IMR-90 (cell line): ENCODE measurements around the gene KAT2B. TPM values are rescaled to one million over a fixed set of nuclear protein-coding genes. Genes with fewer than 3 reads are reported as not detected.

Experiments
- ATAC-seq: fragments of 200-7000 bp; cut with Tn5 transposase; 2 replicates; pipeline ENCODE4 v1.9.1; 2020; ENCODE audit warnings: low read depth, mild to moderate bottlenecking, moderate library complexity
- BruUV-seq: library from RNA; stranded (reverse); fragments of 400-500 nt; replicated peaks from 2 replicates; lab custom pipeline; 2021; lab: Mats Ljungman, UMichigan
- CTCF ChIA-PET: fragments of 300-600 bp; formaldehyde crosslinking; extraction: SDS; loops from one replicate; lab custom pipeline; 2021; ENCODE audit warnings: antibody characterized with exemption; lab: Yijun Ruan, JAX
- POLR2A ChIA-PET: fragments of 300-600 bp; sonication (Branson Sonifier 250); formaldehyde crosslinking; loops from one replicate; lab custom pipeline; 2022; ENCODE audit warnings: antibody characterized with exemption; ENCODE audit not compliant: unreplicated experiment; lab: Charles Lee
- DNase-seq: peaks from one replicate; pipeline ENCODE4 v3.0.0; 2013
- H2AFZ ChIP-seq: replicated peaks from 2 replicates; pipeline ENCODE3; 2013; ENCODE audit warnings: low read length, mild to moderate bottlenecking; ENCODE audit not compliant: poor library complexity
- H2AK5ac ChIP-seq: 2 replicates; pipeline ENCODE4 v1.6.1; 2013; ENCODE audit warnings: low read depth, low read length, inconsistent platforms
- H2AK9ac ChIP-seq: replicated peaks from 2 replicates; pipeline ENCODE3; 2013; ENCODE audit warnings: mild to moderate bottlenecking, low read depth, low read length, moderate library complexity; ENCODE audit not compliant: poor library complexity
- H2BK120ac ChIP-seq: 2 replicates; pipeline ENCODE4 v1.6.1; 2013; ENCODE audit warnings: low read depth, low read length, inconsistent platforms
- H2BK15ac ChIP-seq: 3 replicates; pipeline ENCODE4 v1.6.1; 2013; ENCODE audit warnings: low read depth, low read length, inconsistent platforms
- H2BK20ac ChIP-seq: 2 replicates; pipeline ENCODE4 v1.6.1; 2013; ENCODE audit warnings: low read depth, mild to moderate bottlenecking, inconsistent platforms, low read length, moderate library complexity
- H2BK5ac ChIP-seq: 2 replicates; pipeline ENCODE4 v1.6.1; 2013; ENCODE audit warnings: mild to moderate bottlenecking, low read depth, low read length, inconsistent platforms; ENCODE audit not compliant: poor library complexity, severe bottlenecking
- H3K14ac ChIP-seq: replicated peaks from 2 replicates; pipeline ENCODE4 v1.6.1; 2013; ENCODE audit warnings: low read depth, low read length, inconsistent platforms
- H3K18ac ChIP-seq: 2 replicates; pipeline ENCODE4 v1.6.1; 2013; ENCODE audit warnings: low read depth, low read length, control low read depth
- H3K23ac ChIP-seq: 2 replicates; pipeline ENCODE4 v1.6.1; 2013; ENCODE audit warnings: low read depth, low read length, inconsistent platforms
- H3K27ac ChIP-seq: 2 replicates; pipeline ENCODE4 v1.5.1; 2013; ENCODE audit warnings: mild to moderate bottlenecking, control low read depth, low read length; ENCODE audit not compliant: insufficient read depth
- H3K27me3 ChIP-seq: 2 replicates; pipeline ENCODE4 v1.6.1; 2013; ENCODE audit warnings: low read length; ENCODE audit not compliant: control insufficient read depth, insufficient read depth
- H3K36me3 ChIP-seq: 2 replicates; pipeline ENCODE4 v1.6.1; 2013; ENCODE audit warnings: low read length, mixed read lengths; ENCODE audit not compliant: control insufficient read depth, insufficient read depth
- H3K4ac ChIP-seq: 2 replicates; pipeline ENCODE4 v1.6.1; 2013; ENCODE audit warnings: low read depth, low read length, inconsistent platforms
- H3K4me1 ChIP-seq: 2 replicates; pipeline ENCODE4 v1.6.1; 2013; ENCODE audit warnings: low read length, mixed read lengths; ENCODE audit not compliant: control insufficient read depth, insufficient read depth
- H3K4me2 ChIP-seq: 2 replicates; pipeline ENCODE4 v1.6.1; 2013; ENCODE audit warnings: low read depth, mild to moderate bottlenecking, control low read depth, low read length, moderate library complexity
- H3K4me3 ChIP-seq: 2 replicates; pipeline ENCODE4 v1.5.1; 2013; ENCODE audit warnings: low read depth, mild to moderate bottlenecking, control low read depth, low read length, moderate library complexity; ENCODE audit not compliant: insufficient read depth
- H3K56ac ChIP-seq: 2 replicates; pipeline ENCODE4 v1.6.1; 2013; ENCODE audit warnings: low read length, inconsistent platforms; ENCODE audit not compliant: insufficient read depth; ENCODE audit errors: extremely low read depth
- H3K79me1 ChIP-seq, 2 experiments: 2 replicates each; pipeline ENCODE4 v1.6.1; 2013; ENCODE audit warnings: low read length in 2 of 2, inconsistent platforms in 1 of 2, low read depth in 1 of 2
- H3K9ac ChIP-seq: 2 replicates; pipeline ENCODE4 v1.6.1; 2013; ENCODE audit warnings: low read depth, low read length, control low read depth
- H3K9me1 ChIP-seq: 2 replicates; pipeline ENCODE4 v1.6.1; 2013; ENCODE audit warnings: low read length, inconsistent platforms; ENCODE audit not compliant: insufficient read depth
- H3K9me3 ChIP-seq: 2 replicates; pipeline ENCODE4 v1.6.1; 2013; ENCODE audit warnings: low read length; ENCODE audit not compliant: control insufficient read depth, insufficient read depth
- H4K20me1 ChIP-seq: 2 replicates; pipeline ENCODE4 v1.6.1; 2013; ENCODE audit warnings: low read length, inconsistent platforms; ENCODE audit not compliant: insufficient read depth
- H4K5ac ChIP-seq: 2 replicates; pipeline ENCODE4 v1.6.1; 2013; ENCODE audit warnings: mild to moderate bottlenecking, low read depth, low read length, control low read depth
- H4K8ac ChIP-seq, 2 experiments: 2 replicates each; pipeline ENCODE4 v1.6.1; 2013; ENCODE audit warnings: low read depth in 2 of 2, low read length in 2 of 2, control low read depth in 1 of 2, inconsistent platforms in 1 of 2
- H4K91ac ChIP-seq: 2 replicates; pipeline ENCODE4 v1.6.1; 2013; ENCODE audit warnings: low read depth, low read length, inconsistent platforms; ENCODE audit not compliant: insufficient read depth
- BHLHE40 ChIP-seq: fragments of 150-350 bp; IDR thresholded peaks from 2 replicates; pipeline ENCODE4 v1.6.1; 2016; ENCODE audit warnings: mild to moderate bottlenecking, low read depth, low read length
- CEBPB ChIP-seq: IDR thresholded peaks from 2 replicates; pipeline ENCODE4 v1.6.1; 2012; ENCODE audit warnings: low read depth, low read length, improper control_type of control experiment
- ELK1 ChIP-seq: fragments of 150-350 bp; IDR thresholded peaks from 2 replicates; pipeline ENCODE4 v1.6.1; 2016; ENCODE audit warnings: low read depth, mild to moderate bottlenecking, low read length, moderate library complexity, borderline replicate concordance
- FOS ChIP-seq: fragments of 150-350 bp; IDR thresholded peaks from 2 replicates; pipeline ENCODE4 v1.6.1; 2016; ENCODE audit warnings: low read depth, low read length
- MAZ ChIP-seq: IDR thresholded peaks from 2 replicates; pipeline ENCODE4 v1.6.1; 2012; ENCODE audit warnings: low read depth, mild to moderate bottlenecking, low read length, improper control_type of control experiment, moderate library complexity, borderline replicate concordance
- MXI1 ChIP-seq: IDR thresholded peaks from 2 replicates; pipeline ENCODE4 v1.6.1; 2012; ENCODE audit warnings: low read depth, mild to moderate bottlenecking, low read length, moderate library complexity, borderline replicate concordance
- WGBS, 2 experiments: methylation state at CpG; one replicate each; pipeline versions ENCODE4 v1.1.5 to v1.1.7; 2013; ENCODE audit warnings: missing lambda C conversion rate in 2 of 2; ENCODE audit not compliant: insufficient read length in 1 of 2; ENCODE audit errors: extremely low coverage in 2 of 2; 5-methylcytosine and 5-hydroxymethylcytosine counted together
- dilution Hi-C: fragments of 300-500 bp; cut with HindIII; formaldehyde crosslinking; loops from one replicate; pipeline ENCODE4 v1.14.3; 2018; ENCODE audit warnings: low sequenced_read_pairs; ENCODE audit not compliant: unreplicated experiment
- in situ Hi-C: fragments of 300-500 bp; cut with MboI; formaldehyde crosslinking; loops from 3 replicates; pipeline ENCODE4 v1.14.3; 2019; ENCODE audit warnings: low sequenced_read_pairs, inconsistent platforms, mixed read lengths
- intact Hi-C: fragments of 100-400 bp; cut with micrococcal nuclease; formaldehyde crosslinking; loops from 2 replicates; pipeline ENCODE4 v1.10.0; 2022
- polyA plus RNA-seq, 3 experiments: library from polyadenylated mRNA; depleted of rRNA; stranded (reverse); fragments of >200 nt; gene quantifications; 2 replicates each; pipeline ENCODE4 v1.2.3, GENCODE V29; 2012; ENCODE audit warnings: low replicate concordance in 1 of 3
- total RNA-seq: library from RNA; depleted of rRNA; stranded (reverse); fragments of >200 nt; gene quantifications from 2 replicates; pipeline ENCODE4 v1.2.3, GENCODE V29; 2012

KAT2B gene
- total and polyA plus RNA-seq, 2 of the 4 experiments (the other 2 are of a cell fraction): 2.0 to 2.2 TPM

GRCh38 chr3:20103731-20104130 lies 63.5 kb downstream of the KAT2B start:
- H4K20me1 ChIP-seq: no peaks in the 10 kb centered on the region
- ChIA-PET CTCF (interaction anchor here (1.2 kb wide), 1 partner anchor 9 kb away, joined by 3 read pairs; no protein-coding TSS in a partner anchor), POLR2A (no interaction called here)
- H3K4me2 ChIP-seq: no peak overlapping the region
- no peak overlapping the region for H4K91ac ChIP-seq
- peaks cover 2% of the 10 kb centered on the region; the same call in 1 of the 2 replicates for H3K4me1 ChIP-seq
- no peak overlapping the region for H3K56ac ChIP-seq
- H2AFZ ChIP-seq: no peak overlapping the region
- H2AK9ac ChIP-seq: no peak overlapping the region
- WGBS, 2 experiments: no CpG with 5 or more reads among the region's 1 CpG
- H2AK5ac ChIP-seq: no peak overlapping the region
- in situ Hi-C loops (no loop called here), dilution Hi-C loops (no loop called here), intact Hi-C loops (no loop called here)
- no peak overlapping the region for H3K27ac ChIP-seq
- no peak overlapping the region for H2BK120ac ChIP-seq
- no peak overlapping the region for H3K23ac ChIP-seq
- no peaks in the 10 kb centered on the region for H3K27me3 ChIP-seq
- BruUV-seq: no TSS peak
- H4K8ac ChIP-seq: no peak overlapping the region
- H3K4me3 ChIP-seq: no peak overlapping the region
- H3K36me3 ChIP-seq: no peaks in the 10 kb centered on the region
- H3K79me1 ChIP-seq: no peaks in the 10 kb centered on the region
- H2BK20ac ChIP-seq: no peak overlapping the region
- no peak overlapping the region for H4K5ac ChIP-seq
- TF ChIP-seq MAZ (no peak), FOS (no peak), CEBPB (no peak), ELK1 (no peak), MXI1 (no peak), BHLHE40 (no peak)
- DNase-seq (no peak), ATAC-seq (no peak)
- H3K9me1 ChIP-seq: no peaks in the 10 kb centered on the region
- H2BK15ac ChIP-seq: no peak overlapping the region
- H3K14ac ChIP-seq: no peak overlapping the region
- H2BK5ac ChIP-seq: no peak overlapping the region
- H3K9ac ChIP-seq: no peak overlapping the region
- H3K4ac ChIP-seq: no peak overlapping the region
- no peak overlapping the region for H3K18ac ChIP-seq
- H3K9me3 ChIP-seq: no peaks in the 10 kb centered on the region
